HG03354 (cell line): Measurements from ENCODE around the gene PIP4K2A.
A peak's percentile ranks its signal among the peaks of the same experiment; 100 is the strongest.

ENCODE experiments used
- ATAC-seq: cut with Tn5 transposase; IDR thresholded peaks from one replicate; pipeline ENCODE4 v1.9.1; 2021; ENCODE audit warnings: mild to moderate bottlenecking; ENCODE audit not compliant: unreplicated experiment, poor library complexity, severe bottlenecking

The PIP4K2A gene

DNA sequence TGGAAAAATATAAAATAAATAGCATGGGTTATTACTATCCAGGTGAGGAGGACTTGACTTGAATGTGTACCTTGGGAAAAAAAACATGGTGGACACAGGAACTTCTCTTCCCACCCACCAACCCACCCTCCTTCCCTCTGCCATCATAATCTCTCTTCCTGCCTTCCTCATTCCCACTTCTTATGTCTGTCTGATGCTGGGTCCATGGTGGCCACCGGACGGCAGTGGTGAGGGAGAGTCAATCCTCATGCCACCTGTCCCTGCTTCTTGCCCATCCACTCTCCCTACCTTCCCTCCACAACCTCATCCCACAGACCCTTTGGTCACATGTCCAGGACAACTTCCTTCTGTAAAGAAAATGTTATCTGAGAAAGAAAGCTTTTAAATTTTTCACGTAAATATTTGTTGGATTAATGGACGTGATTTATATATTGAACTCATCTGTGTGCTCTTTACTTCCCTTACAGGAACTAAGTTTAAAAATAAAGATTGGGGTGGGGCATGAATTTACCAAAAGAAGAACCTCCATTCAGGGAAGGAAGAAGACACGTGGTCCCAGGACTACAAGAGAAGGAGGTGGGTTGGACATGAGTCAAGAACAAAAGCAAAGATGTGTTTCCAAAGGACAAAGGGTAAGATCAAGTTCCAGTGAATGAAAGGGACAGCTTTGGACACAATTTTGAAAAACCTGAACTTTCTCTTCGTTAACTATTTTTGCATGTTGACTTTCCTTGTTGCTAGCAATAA lies 104.5 kb downstream of the PIP4K2A start:
- no peak for ATAC-seq

GRCh38 chr10:22609251-22609650 lies 105.1 kb downstream of the PIP4K2A start:
- no peak for ATAC-seq

DNA sequence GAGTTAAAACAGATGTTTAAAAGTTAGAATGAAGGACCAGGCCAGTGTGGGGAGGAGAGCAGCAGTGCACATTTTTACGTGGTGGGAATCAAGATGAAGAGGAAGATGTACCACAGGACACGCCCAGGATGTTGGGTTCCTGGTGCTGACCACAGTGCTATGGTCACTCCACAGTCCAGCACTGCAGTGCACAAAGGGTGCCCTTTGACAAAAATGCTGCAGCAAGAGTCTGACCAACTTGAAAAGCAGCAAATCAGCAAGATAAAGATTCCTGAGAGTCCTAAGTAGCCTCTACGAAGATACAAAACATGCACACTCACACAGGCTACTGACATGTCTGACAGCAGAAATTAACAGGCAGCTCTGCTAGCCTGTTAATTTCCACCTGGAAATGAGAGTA lies 107.1 kb downstream of the PIP4K2A start:
- ATAC-seq = no peak

DNA sequence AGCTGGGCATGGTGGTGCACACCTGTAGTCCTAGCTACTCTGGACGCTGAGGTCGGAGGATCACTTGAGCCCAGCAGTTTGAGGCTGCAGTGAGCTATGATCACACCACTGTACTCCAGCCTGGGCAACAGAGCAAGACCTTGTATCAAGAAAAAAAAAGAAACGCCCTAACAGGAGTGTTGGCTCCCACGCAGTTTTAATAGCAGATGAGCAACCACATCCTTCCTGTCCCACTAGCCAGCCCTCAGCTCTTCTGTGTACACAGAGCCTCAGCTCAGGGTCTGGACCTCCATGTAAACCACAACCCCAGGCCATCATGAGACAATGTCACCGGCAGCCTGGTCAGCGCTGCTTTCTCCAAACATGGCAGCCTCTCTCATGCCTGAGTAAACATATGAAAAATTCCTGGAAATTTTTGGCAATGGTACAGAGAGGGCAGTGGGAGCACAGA lies 108.2 kb downstream of the PIP4K2A start:
- ATAC-seq = peak; percentile 95

GRCh38 chr10:22605168-22605567 lies 109.2 kb downstream of the PIP4K2A start:
- ATAC-seq = peak; percentile 34

DNA sequence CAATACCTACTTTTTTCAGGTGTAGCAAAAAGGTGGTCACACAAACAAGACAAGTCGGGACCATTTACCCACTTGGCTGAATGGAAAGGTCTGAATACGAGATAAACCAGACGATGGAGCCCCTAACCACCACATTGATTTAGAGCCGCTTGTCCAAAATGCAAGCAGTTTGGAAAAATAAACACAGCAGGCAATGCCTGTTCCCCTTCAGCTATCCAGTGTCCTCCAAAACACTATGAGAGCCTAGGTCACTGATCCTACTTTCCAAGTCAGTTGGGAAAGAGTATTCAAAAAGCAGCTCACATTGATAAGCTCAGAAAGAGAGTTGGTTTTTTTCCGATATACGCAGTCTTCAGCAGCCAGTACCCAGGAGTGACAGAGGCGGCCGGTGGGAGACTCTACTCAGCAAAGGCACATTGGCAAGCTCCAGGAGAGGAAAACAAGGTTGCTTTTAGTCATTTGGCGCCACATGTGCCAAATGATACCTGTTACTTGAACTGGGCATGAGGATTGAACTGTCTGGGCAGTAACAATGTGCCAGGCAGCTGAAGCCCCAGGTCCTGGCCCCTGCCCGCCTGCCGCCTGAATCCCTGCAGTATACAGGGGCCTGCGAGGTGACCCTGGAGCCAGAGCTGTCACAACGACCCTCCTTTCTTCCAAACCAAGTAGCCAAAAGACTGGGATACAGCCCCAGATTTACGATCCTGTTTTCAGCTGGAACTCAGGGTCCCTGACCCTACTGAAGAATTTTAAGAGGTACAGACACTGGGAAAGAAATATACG lies 109.8 kb downstream of the PIP4K2A start:
- no peak for ATAC-seq

GRCh38 chr10:22603581-22603980 lies 110.8 kb downstream of the PIP4K2A start:
- no peak for ATAC-seq

- ATAC-seq = no peak
Measured at GRCh38 chr10:22601618-22602017, 112.8 kb downstream of the PIP4K2A start.

DNA sequence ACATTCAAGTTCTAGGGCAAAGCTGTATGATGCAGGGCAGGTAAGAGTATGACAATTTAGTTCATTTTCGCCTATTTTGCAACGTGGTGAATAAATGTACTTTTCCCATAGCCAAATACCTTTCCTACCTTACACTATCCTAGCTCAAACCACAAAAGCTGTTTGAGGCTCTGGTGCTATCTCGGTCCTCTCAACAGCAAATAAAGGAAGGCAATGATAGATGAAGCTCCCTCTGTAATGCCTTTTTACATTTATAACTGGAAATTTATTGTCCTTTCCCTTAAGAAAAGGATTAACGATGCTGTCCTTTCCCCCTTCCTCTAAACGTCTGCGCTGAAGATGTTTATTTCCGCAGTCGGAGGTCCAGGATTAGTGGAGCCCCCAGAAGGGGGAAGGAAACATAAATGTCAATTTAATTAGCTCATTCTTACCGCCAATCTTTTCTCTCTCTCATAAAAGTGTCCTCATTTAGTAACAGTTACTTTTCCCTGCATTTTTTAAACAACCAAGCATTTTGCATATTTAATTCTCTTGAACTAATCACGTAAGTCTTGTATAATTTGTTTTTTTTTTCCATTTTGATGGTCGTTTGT lies 114.6 kb downstream of the PIP4K2A start:
- no peak for ATAC-seq

- no peak for ATAC-seq
Measured at GRCh38 chr10:22599048-22599561, 115.3 kb downstream of the PIP4K2A start.

- no peak for ATAC-seq
Measured at GRCh38 chr10:22598478-22598877, 115.9 kb downstream of the PIP4K2A start.

GRCh38 chr10:22597138-22597537 lies 117.2 kb downstream of the PIP4K2A start:
- ATAC-seq = peak; percentile 60

GRCh38 chr10:22593636-22594198 lies 120.7 kb downstream of the PIP4K2A start:
- no peak for ATAC-seq

DNA sequence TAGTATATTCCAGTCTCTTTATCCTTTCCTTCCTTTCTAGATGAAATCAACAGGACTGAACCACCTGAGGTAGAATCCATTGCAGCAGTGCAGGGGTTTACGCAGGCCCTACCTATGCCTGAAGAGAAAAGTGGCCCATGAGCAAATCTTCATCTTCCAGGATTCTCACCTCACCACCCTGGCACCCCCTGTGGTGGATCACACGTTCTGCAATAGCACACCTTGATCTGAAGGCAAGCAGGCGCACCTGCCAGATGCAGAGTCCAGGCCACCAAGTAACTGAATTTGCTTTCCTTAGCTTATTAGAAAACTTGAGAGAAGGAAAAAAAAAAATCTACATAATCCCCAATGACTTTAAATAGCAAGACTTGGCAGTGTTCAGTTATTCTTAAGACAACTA lies 121.4 kb downstream of the PIP4K2A start:
- ATAC-seq = no peak

- no peak for ATAC-seq
Measured at GRCh38 chr10:22589851-22590514, 124.4 kb downstream of the PIP4K2A start.

GRCh38 chr10:22588462-22588861 lies 125.9 kb downstream of the PIP4K2A start:
- ATAC-seq = no peak

DNA sequence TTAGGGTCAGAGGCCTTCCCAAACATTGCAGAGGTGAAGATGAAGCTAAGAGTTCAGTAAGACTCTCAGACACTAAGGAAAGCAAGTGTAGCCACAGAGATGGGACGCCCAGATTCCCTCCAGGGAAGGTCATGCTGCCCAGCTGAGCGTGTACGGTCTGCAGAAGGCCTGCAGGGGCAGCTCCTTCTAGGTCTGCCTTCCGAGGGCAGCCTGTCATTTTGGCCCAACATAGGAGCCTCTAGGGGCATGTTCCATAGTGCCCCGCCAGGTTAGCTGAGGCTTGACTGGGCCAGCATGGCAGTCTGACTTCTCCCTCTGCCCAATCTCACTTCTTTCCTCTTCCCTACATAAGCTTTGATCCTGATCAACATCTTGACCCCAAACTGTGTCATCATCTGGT lies 130.7 kb downstream of the PIP4K2A start:
- ATAC-seq = no peak

- no peak for ATAC-seq
Measured at GRCh38 chr10:22581461-22581860, 132.9 kb downstream of the PIP4K2A start.

DNA sequence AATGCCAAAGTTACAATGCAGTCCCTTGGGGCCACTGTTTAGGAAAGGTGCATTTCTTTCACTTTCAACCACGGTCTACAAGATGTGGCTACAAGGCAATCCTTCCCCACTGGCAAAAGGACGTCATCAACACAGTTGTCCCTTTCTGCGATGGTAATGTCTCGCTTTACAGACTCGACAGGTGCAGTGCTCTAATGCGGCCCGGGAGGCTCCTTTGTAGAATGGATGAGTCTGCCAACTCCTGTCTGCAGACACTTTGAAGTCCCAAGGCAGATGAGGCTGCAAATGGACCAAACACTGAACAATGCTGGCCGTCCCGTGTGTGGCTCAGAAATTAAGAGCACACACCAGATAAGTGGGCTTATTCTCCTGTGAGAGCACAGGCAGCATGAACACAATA lies 133.7 kb downstream of the PIP4K2A start:
- no peak for ATAC-seq

DNA sequence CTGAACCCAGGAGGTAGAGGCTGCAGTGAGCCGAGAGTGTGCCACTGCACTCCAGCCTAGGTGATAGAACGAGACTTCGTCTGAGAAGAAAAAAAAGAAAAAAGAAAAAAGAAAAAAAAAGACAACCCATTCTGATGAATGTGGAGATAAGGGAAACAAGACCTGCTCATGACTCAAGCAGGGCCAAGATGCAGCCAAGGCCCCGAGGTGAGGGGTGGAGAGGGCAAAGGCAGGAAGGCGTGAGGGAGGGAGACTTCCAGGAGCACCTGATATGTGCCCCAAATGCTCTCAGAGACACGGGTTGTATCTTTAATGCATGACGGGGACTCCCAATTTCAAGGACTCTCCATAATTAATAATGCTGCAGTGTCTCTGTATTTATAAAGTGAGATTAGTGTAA lies 134.6 kb downstream of the PIP4K2A start:
- ATAC-seq = no peak
